Retinal pigment epithelial cell (primary cell): ENCODE data around the gene EPHX1.

Experiments
- DNase-seq: peaks from one replicate; pipeline ENCODE4 v3.0.0-alpha.2; 2010; ENCODE audit warnings: low read depth
- H3K4me3 ChIP-seq: 2 replicates; pipeline ENCODE4 v1.5.1; 2011; ENCODE audit warnings: mild to moderate bottlenecking, low read length, control low read depth, moderate library complexity
- TF ChIP-seq, protein P1 (sequence below): conservative IDR thresholded peaks from 2 replicates; pipeline ENCODE4 v1.5.1; 2011; ENCODE audit warnings: low read depth, low read length, control low read depth, inconsistent platforms

The EPHX1 gene

DNA sequence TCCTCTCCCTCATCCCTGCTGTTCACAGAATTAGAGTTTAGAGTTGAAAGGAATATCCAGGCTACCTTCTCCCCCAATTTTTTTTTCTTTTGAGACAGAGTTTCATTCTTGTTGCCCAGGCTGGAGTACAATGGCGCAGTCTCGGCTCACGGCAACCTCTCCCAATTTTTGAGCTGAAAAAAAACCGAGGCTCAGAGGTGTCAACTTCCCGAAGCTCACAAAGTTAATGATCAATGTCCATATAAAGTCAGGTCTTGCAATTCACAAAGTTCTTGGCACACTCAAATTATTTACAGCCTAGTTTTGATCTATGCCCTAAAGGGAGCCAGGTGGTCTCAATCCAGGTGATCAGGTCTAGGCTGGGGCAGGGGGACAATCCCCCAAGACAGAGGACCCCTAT, 79.8 kb downstream of the EPHX1 start:
- DNase-seq: no peak
- H3K4me3 ChIP-seq: no peak overlapping the region
- TF ChIP-seq, protein P1, sequence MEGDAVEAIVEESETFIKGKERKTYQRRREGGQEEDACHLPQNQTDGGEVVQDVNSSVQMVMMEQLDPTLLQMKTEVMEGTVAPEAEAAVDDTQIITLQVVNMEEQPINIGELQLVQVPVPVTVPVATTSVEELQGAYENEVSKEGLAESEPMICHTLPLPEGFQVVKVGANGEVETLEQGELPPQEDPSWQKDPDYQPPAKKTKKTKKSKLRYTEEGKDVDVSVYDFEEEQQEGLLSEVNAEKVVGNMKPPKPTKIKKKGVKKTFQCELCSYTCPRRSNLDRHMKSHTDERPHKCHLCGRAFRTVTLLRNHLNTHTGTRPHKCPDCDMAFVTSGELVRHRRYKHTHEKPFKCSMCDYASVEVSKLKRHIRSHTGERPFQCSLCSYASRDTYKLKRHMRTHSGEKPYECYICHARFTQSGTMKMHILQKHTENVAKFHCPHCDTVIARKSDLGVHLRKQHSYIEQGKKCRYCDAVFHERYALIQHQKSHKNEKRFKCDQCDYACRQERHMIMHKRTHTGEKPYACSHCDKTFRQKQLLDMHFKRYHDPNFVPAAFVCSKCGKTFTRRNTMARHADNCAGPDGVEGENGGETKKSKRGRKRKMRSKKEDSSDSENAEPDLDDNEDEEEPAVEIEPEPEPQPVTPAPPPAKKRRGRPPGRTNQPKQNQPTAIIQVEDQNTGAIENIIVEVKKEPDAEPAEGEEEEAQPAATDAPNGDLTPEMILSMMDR: no peak

DNA sequence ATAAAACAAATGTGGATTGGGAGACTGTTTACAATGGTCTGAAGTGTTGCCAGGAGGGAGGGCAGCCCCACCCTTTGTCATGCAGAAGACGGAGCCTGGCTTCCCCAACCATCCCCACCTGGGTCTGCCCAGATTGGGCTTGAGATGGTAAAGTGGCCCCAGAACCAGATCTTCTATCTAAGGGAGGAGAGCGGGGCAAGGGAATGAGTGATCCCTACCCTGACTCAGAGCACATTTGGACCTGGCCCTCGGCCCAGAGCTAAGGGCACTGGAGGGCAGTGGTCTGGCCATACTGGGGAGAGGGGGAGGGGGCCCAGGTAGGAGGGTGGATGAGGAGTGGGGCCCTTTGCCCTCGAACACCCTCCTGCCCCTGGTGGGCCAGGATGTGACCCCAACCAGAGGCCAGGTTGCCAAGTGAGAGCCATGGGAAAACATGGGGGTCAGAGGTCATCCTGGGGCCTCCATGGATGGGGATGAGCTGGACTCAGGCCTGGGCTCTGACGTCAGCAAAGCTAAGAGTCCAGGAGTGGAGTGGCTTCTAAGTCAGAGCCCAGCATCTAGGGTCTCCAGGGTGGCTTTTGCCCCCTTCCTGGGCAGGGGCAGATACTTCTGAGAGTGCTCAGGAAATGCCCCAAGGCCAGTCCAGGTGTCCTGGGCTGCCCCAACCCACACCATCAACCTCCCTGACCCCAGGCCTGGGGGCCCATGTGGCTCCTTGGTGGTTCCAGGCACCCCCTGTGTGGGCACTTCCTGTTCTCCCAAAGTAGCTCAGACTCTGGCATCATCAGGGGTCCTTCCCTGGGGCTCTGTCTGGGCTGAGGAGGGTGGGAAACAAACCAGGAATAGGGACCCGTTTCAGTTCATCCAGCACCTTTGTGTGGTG, 80.7 kb downstream of the EPHX1 start:
- no peak for DNase-seq
- TF ChIP-seq, protein P1: no peak
- H3K4me3 ChIP-seq: no peak overlapping the region

DNA sequence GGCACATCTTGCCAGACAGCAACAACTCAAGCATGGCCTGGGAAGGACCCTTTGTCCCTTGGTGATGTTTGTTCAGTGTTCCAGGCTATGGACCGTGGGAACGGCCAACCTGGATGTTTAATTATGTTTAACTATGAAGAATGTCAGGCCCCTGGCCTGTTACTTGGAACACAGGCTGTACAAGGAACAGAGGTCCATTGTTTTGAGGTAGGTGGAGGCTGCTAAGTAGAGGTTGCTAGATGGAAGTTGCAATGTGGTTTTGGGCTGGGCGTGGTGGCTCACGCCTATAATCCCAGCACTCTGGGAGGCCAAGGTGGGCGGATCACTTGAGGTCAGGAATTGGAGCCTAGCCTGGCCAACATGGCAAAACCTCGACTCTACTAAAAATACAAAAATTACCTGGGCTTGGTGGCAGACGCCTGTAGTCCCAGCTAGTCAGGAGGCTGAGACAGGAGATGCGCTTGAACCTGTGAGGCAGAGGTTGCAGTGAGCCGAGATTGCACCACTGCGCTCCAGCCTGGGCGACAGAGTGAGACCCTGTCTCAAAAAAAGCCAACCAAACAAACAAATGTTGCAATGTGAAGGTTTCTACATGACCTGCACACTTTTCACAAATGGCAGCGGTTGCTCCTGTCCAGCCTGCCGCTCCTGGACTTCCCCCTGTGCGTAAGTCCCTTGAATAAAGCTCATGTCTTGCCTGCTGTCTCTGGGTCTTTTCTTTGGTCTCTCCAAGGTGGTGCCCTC, 81.5 kb downstream of the EPHX1 start:
- H3K4me3 ChIP-seq: no peak overlapping the region
- no peak for DNase-seq
- TF ChIP-seq, protein P1: no peak

GRCh38 chr1:225892307-225892706, 82.4 kb downstream of the EPHX1 start:
- DNase-seq: no peak
- no peak overlapping the region for H3K4me3 ChIP-seq
- TF ChIP-seq, protein P1: no peak
